ENCODE results near the gene DLL1.
"Not testable (repeated sequence)": the region's sequence is repeated elsewhere in the genome, so short reads cannot be mapped to it uniquely, and the experiment has no call there.

Gene DLL1

GRCh38 chr6:170266061-170266825 lies 24.6 kb downstream of the DLL1 start:
- no peak for FAIRE-seq

DNA sequence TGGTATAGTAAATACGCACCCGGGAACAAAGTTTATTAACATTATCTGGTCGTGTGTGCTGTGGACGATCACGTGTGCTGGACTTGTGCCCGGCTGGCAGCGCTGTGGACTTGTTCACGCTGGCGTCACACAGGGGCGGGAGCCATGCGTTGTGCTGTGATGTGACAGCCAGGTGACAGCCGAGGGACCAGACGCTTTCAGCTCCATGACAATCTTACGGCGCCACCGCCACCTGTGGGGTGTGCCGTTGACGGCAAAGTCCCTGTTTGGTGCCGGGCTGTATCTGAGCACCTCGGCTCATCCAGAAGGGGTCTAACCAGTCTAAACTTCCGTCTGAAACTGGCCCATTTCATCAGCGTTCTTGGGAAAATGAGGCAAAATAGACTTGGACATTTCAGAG lies 25.2 kb downstream of the DLL1 start:
- no peak for FAIRE-seq

DNA sequence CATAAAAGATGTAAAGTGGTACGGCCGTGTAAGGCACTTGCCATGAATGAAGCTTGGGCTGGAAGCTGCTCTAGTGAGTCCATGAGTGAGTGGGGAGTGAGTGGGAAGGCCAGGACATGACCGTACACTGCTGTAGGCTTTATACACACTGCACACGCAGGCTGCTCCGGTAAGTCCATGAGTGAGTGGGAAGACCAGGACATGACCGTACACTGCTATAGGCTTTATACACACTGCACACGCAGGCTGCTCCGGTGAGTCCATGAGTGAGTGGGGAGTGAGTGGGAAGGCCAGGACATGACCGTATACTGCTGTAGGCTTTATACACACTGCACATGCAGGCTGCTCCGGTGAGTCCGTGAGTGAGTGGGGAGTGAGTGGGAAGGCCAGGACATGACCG lies 26.2 kb downstream of the DLL1 start:
- not testable (repeated sequence) for FAIRE-seq

- no peak for FAIRE-seq
Observed at GRCh38 chr6:170264086-170264485, 26.8 kb downstream of the DLL1 start.

DNA sequence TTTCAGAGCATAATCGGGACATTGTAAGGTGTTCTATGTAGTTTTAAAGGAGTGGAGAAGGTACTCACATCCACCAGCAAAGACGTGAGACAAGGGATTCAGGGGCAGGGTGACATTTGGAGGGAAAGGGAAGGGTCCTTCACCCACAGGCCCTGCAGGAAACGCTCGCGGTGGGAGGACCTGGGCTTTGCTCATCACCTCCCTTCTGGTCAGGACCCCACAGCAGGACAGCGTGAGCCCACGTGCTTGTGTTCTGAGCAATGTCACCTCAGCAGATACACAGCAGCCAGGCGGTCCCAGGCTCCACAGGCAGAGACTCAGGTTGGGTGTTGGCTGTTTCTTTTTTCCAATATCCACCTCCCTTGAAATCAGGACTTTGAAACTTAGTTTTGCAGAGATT lies 27.5 kb downstream of the DLL1 start:
- no peak for FAIRE-seq

DNA sequence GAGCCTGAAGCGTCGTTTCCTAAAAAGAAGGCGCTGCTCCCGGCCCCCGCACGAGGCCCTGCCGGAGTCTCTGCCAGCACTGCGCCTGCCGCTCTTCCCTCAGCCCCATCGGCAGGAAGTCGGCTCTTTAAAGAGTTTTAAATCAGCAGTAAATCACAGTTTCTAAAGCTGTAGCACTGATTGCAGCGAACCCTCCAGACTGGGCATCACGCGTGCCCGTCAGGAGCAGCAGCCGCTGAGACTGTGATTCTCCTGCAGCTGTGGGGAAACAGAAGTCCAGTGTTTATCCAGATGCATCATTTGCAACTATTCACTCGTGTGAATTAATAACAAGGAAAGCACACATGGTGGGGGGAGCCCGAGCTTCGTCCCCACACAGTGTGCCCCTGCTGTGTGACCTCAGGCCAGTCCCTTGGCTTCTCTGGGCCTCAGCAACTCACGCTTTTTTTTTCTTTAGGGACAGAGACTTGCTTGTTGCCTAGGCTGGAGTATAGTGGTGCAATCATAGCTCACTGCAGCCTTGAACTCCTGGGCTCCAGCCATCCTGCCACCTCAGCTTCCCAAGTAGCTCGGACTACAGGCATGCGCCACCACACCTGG lies 28.3 kb downstream of the DLL1 start:
- no peak for FAIRE-seq

DNA sequence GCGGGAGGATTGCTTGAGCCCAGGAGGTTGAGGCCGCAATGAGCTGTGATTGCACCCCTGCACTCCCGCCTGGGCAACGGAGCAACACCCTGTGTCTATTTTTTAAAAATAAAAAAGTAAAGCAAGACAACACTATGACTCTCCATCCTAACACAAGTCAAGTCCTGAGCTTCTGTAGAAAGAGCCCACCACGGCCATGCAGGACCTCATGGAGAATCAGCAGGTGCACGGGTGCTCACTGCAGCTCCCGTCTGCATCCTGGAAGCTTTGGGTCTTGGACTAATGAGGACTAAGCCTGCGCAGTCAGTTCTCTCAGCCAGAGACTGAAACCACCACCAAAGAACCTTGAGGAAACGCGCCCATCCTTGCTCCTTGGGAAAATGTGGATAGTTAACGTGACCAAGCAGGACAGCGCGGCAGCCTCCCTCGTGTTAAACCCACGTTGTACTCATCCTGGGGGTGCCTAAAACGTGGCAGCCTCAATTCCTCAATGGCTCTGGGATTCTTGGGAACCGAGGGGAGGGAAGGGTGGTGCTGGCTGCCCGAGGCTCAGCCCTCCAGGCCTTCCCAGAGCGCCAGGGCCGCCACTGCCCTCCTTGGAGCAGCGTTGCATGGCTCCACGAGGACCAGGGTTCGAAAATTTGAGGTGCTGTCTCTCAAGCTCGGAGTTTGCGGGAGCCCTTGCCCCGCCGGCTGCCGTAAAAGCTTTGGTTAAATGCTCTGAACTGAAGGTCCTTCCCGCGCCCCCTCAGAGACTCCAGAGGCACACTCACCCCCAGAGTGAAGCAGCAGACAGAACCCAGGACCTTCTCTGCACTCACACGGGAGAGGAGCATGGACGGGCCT lies 29.0 kb downstream of the DLL1 start:
- FAIRE-seq, result no peak

DNA sequence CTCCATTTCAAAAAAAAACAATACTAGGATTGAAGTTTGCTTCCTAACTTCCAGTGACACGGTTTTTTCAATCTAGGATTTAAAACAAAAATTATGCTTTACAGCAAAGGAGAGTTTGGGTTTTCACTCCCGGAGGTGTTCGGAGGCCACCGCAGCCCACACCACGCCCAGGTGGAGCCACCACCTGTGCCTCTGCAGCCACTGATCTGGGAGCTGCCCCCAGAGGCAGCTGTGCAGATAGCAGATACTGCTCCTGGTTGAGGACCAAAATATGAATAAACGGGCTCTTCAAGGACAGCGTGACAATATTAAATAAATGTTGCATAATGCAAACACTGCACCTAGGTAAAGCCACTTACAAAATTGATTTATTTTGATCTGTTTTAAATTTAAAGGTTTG lies 30.2 kb downstream of the DLL1 start:
- no peak for FAIRE-seq

DNA sequence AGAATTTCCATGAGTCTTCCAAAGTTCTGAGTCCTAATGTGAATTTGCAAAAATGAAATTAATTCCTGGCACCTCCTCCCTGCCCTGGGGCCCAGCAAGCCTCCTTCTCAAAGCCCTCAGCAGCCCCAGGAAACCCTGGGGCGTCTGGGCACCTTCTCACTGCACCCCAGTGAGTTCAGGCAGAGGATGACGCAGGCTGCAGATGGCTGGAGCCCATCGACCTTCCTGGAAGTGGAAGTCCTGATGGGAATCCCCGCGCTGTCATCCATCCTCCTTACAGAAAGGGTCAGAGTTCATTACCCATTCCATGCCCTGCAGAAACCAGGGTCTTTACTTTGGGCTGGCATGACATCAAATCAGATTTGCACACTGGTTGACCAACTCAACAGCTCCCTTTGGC lies 31.6 kb downstream of the DLL1 start:
- no peak for FAIRE-seq

DNA sequence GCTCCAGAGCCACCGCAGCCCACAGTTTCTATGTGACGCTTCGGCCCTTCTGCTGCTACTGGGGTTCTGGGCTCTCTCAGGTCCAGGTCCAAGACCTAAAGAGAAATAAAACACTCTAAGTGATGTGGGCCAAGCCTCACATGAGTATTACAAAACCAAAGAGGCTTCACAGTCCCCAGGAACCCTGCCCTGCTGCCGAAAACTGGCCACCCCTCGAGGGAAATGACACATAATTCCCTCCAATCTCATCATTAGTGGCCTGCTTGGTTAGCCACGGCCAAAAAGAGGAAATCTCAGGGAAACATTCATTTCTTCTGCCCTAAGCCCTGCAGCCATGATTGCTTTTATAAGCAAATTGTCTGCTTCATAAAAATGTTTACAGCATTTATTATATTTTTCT lies 32.5 kb downstream of the DLL1 start:
- no peak for FAIRE-seq

DNA sequence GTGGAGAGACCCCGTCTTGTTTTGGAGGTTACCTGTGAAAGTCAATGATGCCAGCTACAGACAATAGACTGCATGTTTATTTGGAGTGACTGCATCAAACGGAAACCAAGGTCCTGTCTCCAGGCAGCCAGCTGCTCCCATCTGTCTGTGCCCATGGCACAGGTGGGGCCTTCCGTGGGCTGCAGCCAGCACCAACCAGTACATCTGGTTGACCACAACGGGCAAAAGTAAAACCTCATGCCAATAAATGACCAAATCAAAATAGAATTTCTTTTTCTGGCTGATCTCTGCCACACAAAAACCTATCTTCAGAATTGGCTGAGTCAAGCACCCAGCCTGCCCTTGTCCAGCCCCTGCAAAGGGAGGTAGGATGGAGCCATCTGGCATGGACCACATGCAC lies 33.5 kb downstream of the DLL1 start:
- FAIRE-seq, result no peak

DNA sequence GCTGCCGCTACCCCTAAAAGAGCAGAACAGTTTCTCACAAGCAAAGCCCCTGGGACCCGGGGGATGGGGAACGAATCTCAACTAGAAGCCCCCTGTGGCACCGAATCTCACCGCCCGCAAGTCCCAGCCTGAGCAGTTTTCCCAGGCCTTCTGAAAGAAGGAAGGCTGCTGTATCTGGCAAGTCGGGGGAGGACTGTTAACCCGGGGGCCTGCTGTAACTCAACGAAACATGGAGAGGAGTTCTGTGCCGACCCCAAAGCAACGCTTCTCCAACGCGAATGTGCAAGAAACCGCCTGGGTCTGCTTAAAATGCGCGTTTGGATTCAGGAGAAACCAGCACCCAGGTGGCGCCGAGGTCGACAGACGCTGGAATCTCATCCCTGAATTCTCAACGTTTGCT lies 34.2 kb downstream of the DLL1 start:
- FAIRE-seq, result no peak

DNA sequence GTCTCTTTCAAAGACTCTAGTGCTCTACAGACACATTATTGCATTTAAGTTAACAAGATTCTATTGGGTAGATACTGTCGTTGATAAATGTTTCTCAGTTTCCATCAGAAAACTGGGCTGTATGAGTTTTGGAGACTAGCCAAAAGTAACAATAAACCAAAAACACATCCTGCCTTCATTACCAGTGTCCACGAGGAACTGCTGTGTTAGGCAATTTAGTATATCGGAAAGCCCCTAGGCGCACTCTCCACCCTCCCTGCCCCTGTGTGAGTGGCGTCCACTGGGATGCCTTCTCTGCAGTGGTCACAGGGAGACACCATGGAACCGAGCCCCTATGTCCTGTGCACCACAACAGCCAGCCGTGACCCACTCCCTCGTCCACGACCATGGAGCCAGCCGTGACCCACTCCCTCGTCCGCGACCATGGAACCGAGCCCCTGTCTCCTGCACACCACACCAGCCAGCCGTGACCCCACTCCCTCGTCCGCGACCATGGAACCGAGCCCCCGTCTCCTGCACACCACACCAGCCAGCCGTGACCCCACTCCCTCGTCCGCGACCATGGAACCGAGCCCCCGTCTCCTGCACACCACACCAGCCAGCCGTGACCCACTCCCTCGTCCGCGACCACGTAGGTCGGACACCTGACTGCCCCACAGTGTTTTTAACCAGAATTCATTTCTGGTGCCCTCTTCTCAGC lies 35.3 kb downstream of the DLL1 start:
- FAIRE-seq, result no peak

GRCh38 chr6:170254315-170255213 lies 36.3 kb downstream of the DLL1 start:
- no peak for FAIRE-seq

DNA sequence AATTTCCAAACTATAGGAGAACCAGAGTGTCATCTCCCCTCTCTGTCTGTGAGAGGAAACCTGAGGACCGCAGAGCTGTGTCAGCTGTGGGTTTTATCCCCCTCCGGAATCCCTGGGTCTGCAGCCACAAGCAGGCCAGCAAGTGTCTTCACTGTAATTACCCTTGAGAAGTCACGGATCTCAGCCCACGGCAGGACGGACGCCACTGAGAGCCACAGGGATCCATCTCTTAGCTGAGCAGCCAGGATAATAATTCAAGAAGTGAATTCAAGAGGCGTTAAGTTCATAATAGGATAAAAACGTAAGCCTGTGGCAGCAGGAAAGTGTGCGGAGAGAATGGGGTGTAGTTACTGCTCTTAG lies 37.0 kb downstream of the DLL1 start:
- no peak for FAIRE-seq

GRCh38 chr6:170253226-170253909 lies 37.5 kb downstream of the DLL1 start:
- FAIRE-seq, result no peak

DNA sequence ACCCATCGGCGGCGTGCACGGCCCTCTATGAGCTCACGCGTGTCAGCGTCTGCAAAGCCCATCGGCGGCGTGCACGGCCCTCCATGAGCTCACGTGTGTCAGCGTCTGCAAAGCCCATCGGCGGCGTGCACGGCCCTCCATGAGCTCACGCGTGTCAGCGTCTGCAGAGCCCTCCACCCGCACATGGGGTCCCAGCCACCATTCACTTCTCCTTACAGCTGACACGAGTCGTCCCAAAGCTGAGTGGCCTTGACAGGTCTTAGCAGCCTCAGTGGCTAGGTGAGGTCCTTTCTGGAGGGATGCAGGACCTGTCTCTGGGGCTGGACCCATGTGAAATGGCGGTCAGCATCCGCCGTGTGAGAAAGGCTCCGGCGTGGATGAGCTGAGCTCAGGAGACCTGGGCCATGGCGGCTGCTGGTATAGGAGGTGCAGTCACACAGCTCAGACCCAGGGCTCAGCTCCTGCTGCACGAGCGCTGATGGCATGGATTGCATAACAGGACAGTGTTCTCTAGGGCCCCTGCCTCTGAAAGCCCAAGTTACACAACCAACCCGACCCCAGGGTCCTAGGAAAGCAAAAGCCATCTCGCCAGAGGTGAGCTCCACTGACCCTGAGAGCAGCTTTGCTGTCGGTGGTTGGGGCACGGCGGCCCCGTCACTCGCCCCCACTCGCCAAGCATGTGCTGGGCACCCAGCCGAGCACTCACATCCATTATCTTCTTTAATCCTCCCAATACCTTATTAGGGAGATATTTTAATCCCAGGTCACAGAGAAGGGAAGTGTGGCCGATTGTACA lies 38.9 kb downstream of the DLL1 start:
- no peak for FAIRE-seq

- FAIRE-seq, result no peak
Observed at GRCh38 chr6:170250981-170251775, 39.7 kb downstream of the DLL1 start.

DNA sequence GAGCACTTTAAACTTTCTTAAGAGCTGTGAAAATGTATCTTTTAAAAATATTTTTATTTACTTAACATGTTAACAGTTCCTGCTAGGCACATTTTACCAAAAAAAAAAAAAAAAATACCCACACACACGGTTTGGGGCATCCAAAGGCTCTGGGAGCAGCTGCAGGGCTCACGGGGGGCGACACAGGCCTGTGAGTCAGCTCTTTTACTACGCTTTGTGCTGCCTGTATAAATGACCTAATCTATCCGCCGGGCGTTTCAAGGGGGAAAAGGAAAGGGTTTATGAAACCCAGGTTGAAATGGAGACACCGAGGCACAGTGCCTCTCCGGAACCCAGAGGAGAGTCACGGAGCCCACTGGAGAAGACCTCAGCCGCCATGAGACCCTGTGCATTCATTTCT lies 40.4 kb downstream of the DLL1 start:
- no peak for FAIRE-seq

GRCh38 chr6:170249817-170250216 lies 41.1 kb downstream of the DLL1 start:
- FAIRE-seq, result no peak
